Neural progenitor cell (in vitro differentiated cells): Measurements from ENCODE around the gene GNAQ. TPM values are rescaled to one million over a fixed set of nuclear protein-coding genes. Genes with fewer than 3 reads are reported as not detected.

Experiments used
- DNase-seq: peaks from one replicate; pipeline ENCODE4 v3.0.0-alpha.2; 2016; ENCODE audit warnings: low spot score
- H2AFZ ChIP-seq: fragments of 200-600 bp; sonication (generic); replicated peaks from 2 replicates; pipeline ENCODE4 v1.6.1; 2016; ENCODE audit warnings: antibody characterized with exemption
- H3F3A ChIP-seq: fragments of 200-600 bp; sonication (generic); 2 replicates; pipeline ENCODE4 v1.6.1; 2016; ENCODE audit warnings: antibody characterized with exemption, low read depth
- H3K27ac ChIP-seq: fragments of 200-600 bp; sonication (generic); 2 replicates; pipeline ENCODE4 v1.5.1; 2016; ENCODE audit warnings: mild to moderate bottlenecking
- H3K27me3 ChIP-seq: fragments of 200-600 bp; sonication (generic); 2 replicates; pipeline ENCODE4 v1.6.1; 2016; ENCODE audit warnings: mild to moderate bottlenecking, moderate library complexity
- H3K36me3 ChIP-seq: fragments of 200-600 bp; sonication (generic); 2 replicates; pipeline ENCODE4 v1.5.1; 2016
- H3K4me1 ChIP-seq: fragments of 200-600 bp; sonication (generic); 2 replicates; pipeline ENCODE4 v1.6.1; 2016; ENCODE audit warnings: mixed run types
- H3K4me2 ChIP-seq: fragments of 200-600 bp; sonication (generic); 2 replicates; pipeline ENCODE4 v1.6.1; 2016
- H3K4me3 ChIP-seq: fragments of 200-600 bp; sonication (generic); 2 replicates; pipeline ENCODE4 v1.5.1; 2016
- H3K79me2 ChIP-seq: fragments of 200-600 bp; sonication (generic); 2 replicates; pipeline ENCODE4 v1.6.1; 2016; ENCODE audit warnings: low read depth
- H3K9ac ChIP-seq: fragments of 200-600 bp; sonication (generic); 2 replicates; pipeline ENCODE4 v1.6.1; 2016
- H3K9me3 ChIP-seq: fragments of 200-600 bp; sonication (generic); 2 replicates; pipeline ENCODE4 v1.5.1; 2016; ENCODE audit warnings: low read depth
- H4K20me1 ChIP-seq: fragments of 200-600 bp; sonication (generic); 2 replicates; pipeline ENCODE4 v1.6.1; 2016; ENCODE audit warnings: low read depth
- H3K27ac Mint-ChIP-seq: 3 replicates; pipeline ENCODE4 v1.8.0; 2021; ENCODE audit warnings: mixed read lengths
- H3K27me3 Mint-ChIP-seq: 2 replicates; pipeline ENCODE4 v1.8.0; 2022; ENCODE audit warnings: low read depth, mild to moderate bottlenecking, inconsistent platforms, moderate library complexity, mixed read lengths; ENCODE audit not compliant: insufficient read depth
- H3K36me3 Mint-ChIP-seq: 3 replicates; pipeline ENCODE4 v1.8.0; 2021; ENCODE audit warnings: mixed read lengths
- H3K4me1 Mint-ChIP-seq: 3 replicates; pipeline ENCODE4 v1.8.0; 2021; ENCODE audit warnings: mixed read lengths
- H3K4me3 Mint-ChIP-seq: 3 replicates; pipeline ENCODE4 v1.8.0; 2021; ENCODE audit warnings: mild to moderate bottlenecking, moderate library complexity, mixed read lengths
- H3K9me3 Mint-ChIP-seq: 3 replicates; pipeline ENCODE4 v1.8.0; 2020; ENCODE audit warnings: mixed read lengths
- EZH2 ChIP-seq: fragments of 200-600 bp; sonication (generic); IDR thresholded peaks from 2 replicates; pipeline ENCODE4 v1.6.1; 2017; ENCODE audit warnings: antibody characterized with exemption, mild to moderate bottlenecking, moderate library complexity
- EZH2phosphoT487 ChIP-seq: fragments of 200-600 bp; sonication (generic); IDR thresholded peaks from 2 replicates; pipeline ENCODE4 v1.6.1; 2017; ENCODE audit warnings: antibody characterized with exemption
- total RNA-seq: library from RNA; depleted of rRNA; stranded (reverse); fragments of >200 nt; gene quantifications from 2 replicates; pipeline ENCODE4 v1.2.3, GENCODE V29; 2015; ENCODE audit warnings: low replicate concordance
- TF ChIP-seq, protein P1 (sequence below): fragments of 200-600 bp; sonication (generic); IDR thresholded peaks from 2 replicates; pipeline ENCODE4 v1.5.1; 2017; ENCODE audit warnings: antibody characterized with exemption, mild to moderate bottlenecking

Gene GNAQ
- total RNA-seq, 1 donor from 2014 or later = 87.9 TPM

DNA sequence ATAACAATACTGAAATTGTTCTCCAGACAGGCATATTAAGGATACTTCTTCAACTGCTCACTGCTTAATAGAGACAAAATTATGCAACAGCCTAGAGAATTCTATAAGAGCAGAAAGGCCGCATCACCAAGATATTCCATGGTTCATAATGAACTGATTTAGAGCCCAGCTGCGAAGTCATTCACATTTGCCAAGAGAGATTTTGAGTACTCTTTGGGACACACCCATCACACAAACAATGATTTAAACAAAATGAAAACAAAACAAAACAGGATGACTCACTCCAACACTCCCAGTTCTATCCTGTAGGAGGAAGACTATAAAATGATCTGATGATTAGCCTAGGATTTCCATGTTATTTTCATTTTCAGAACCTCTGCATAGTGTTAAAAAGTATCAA is 237.8 kb downstream of the GNAQ start:
- TF ChIP-seq EZH2phosphoT487 (no peak), EZH2 (no peak)
- TF ChIP-seq, protein P1, sequence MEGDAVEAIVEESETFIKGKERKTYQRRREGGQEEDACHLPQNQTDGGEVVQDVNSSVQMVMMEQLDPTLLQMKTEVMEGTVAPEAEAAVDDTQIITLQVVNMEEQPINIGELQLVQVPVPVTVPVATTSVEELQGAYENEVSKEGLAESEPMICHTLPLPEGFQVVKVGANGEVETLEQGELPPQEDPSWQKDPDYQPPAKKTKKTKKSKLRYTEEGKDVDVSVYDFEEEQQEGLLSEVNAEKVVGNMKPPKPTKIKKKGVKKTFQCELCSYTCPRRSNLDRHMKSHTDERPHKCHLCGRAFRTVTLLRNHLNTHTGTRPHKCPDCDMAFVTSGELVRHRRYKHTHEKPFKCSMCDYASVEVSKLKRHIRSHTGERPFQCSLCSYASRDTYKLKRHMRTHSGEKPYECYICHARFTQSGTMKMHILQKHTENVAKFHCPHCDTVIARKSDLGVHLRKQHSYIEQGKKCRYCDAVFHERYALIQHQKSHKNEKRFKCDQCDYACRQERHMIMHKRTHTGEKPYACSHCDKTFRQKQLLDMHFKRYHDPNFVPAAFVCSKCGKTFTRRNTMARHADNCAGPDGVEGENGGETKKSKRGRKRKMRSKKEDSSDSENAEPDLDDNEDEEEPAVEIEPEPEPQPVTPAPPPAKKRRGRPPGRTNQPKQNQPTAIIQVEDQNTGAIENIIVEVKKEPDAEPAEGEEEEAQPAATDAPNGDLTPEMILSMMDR = no peak
- Histone ChIP-seq H3K4me2 (no peak overlapping the region), H3K9me3 (no peaks in the 10 kb centered on the region), H3K4me3 (no peak overlapping the region), H3K4me1 (no peaks in the 10 kb centered on the region), H3F3A (peaks cover 4% of the 10 kb centered on the region), H3K27ac (no peak overlapping the region), H3K79me2 (no peaks in the 10 kb centered on the region), H3K9ac (no peak overlapping the region), H3K36me3 (no peaks in the 10 kb centered on the region), H2AFZ (no peak overlapping the region), H3K27me3 (no peaks in the 10 kb centered on the region), H4K20me1 (no peaks in the 10 kb centered on the region)
- Mint-ChIP-seq H3K36me3 (peaks cover 30% of the 10 kb centered on the region), H3K9me3 (no peaks in the 10 kb centered on the region), H3K4me3 (no peak overlapping the region), H3K27ac (no peak overlapping the region), H3K27me3 (no peaks in the 10 kb centered on the region), H3K4me1 (no peaks in the 10 kb centered on the region)
- DNase-seq = no peak

DNA sequence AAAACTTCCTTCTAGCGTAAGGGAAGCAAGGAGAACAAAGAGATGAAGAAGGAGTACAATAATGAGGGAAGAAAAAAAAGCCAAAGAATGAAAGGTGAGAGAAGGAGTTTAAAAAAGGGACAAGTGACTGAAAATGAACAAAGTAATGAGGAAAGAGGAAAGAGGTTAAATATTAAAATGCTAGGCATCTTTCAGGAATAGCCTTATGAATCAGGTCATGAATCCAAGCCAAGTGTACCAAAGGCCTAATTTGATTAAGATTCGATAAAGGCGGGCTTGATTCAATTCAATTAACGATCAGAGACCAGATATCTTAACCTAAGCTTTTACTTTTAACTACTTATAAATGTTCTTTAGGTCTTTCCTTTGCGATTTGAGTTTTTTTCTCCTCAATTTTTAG is 241.7 kb downstream of the GNAQ start:
- peaks cover 32% of the 10 kb centered on the region for H3K36me3 Mint-ChIP-seq
- H3K4me1 Mint-ChIP-seq = peaks cover 8% of the 10 kb centered on the region
- no peaks in the 10 kb centered on the region for H3K27me3 ChIP-seq
- no peak overlapping the region for H2AFZ ChIP-seq
- no peak overlapping the region for H3K4me2 ChIP-seq
- no peak overlapping the region for H3K4me3 ChIP-seq
- H3K9me3 Mint-ChIP-seq = no peaks in the 10 kb centered on the region
- H3K27ac Mint-ChIP-seq = no peak overlapping the region
- H3F3A ChIP-seq = peaks cover 4% of the 10 kb centered on the region
- H3K4me3 Mint-ChIP-seq = no peak overlapping the region
- DNase-seq = no peak
- H3K9me3 ChIP-seq = no peaks in the 10 kb centered on the region
- no peak overlapping the region for H3K9ac ChIP-seq
- H3K4me1 ChIP-seq = no peaks in the 10 kb centered on the region
- H3K36me3 ChIP-seq = no peaks in the 10 kb centered on the region
- no peaks in the 10 kb centered on the region for H3K79me2 ChIP-seq
- H4K20me1 ChIP-seq = no peaks in the 10 kb centered on the region
- TF ChIP-seq, protein P1 = no peak
- TF ChIP-seq EZH2phosphoT487 (no peak), EZH2 (no peak)
- H3K27me3 Mint-ChIP-seq = no peaks in the 10 kb centered on the region
- no peak overlapping the region for H3K27ac ChIP-seq

DNA sequence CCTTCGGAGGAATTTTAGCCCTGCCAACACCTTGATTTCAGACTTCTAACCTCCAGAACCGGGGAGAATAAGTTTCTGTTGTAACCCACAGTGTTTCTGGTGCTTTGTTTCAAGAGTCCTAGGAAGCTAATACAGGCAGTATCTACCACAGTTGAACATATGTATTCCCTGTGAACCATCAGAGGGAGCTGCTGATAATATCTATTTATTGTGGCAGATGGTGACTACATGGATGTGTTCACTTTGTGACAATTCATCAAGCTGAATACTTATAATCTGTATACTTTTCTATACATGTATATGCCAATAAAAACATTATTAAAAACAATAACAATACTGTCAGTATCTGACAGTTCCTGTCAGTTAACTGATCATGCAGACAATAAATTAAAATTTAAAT is 246.3 kb downstream of the GNAQ start:
- no peaks in the 10 kb centered on the region for H3K27me3 ChIP-seq
- no peak overlapping the region for H3K4me2 ChIP-seq
- no peak overlapping the region for H3K27ac ChIP-seq
- no peak for DNase-seq
- H3K27me3 Mint-ChIP-seq = no peaks in the 10 kb centered on the region
- no peaks in the 10 kb centered on the region for H3K9me3 ChIP-seq
- H3K9me3 Mint-ChIP-seq = peaks cover 4% of the 10 kb centered on the region
- no peaks in the 10 kb centered on the region for H4K20me1 ChIP-seq
- peaks cover 8% of the 10 kb centered on the region for H3K4me1 Mint-ChIP-seq
- no peaks in the 10 kb centered on the region for H3K4me1 ChIP-seq
- H3K36me3 ChIP-seq = no peaks in the 10 kb centered on the region
- no peak overlapping the region for H3K9ac ChIP-seq
- H3K27ac Mint-ChIP-seq = no peak overlapping the region
- no peak overlapping the region for H3K4me3 ChIP-seq
- TF ChIP-seq, protein P1 = no peak
- TF ChIP-seq EZH2 = no peak
- no peak for TF ChIP-seq EZH2phosphoT487
- H3K36me3 Mint-ChIP-seq = peaks cover 19% of the 10 kb centered on the region
- no peak overlapping the region for H3K4me3 Mint-ChIP-seq
- H2AFZ ChIP-seq = no peak overlapping the region
- H3F3A ChIP-seq = no peaks in the 10 kb centered on the region
- no peaks in the 10 kb centered on the region for H3K79me2 ChIP-seq
